ENCODE data around the gene DLGAP1. TPM values are rescaled to one million over a fixed set of nuclear protein-coding genes. Genes with fewer than 3 reads are reported as not detected.

DLGAP1 gene
- total RNA-seq, 2 experiments from 2014 or later, result 0.31 to 0.36 TPM

GRCh38 chr18:3903337-3903736 is 551.8 kb downstream of the DLGAP1 start:
- no peaks in the 10 kb centered on the region for H3K9me3 Mint-ChIP-seq
- DNase-seq, result no peak
- Histone ChIP-seq H3K27ac (ENCODE audit: low read depth in 1 of 2, low read length in 2 of 2) (no peak overlapping the region), H3K36me3 (ENCODE audit: insufficient read depth, low read length) (no peaks in the 10 kb centered on the region), H3K4me1 (ENCODE audit: insufficient read depth, low read length) (no peaks in the 10 kb centered on the region), H3K4me3 (ENCODE audit: low read length) (no peak overlapping the region), H3K27me3 (ENCODE audit: control insufficient read depth in 1 of 2, insufficient read depth in 2 of 2, low read length in 2 of 2) (no peaks in the 10 kb centered on the region), H3K9me3 (ENCODE audit: control insufficient read depth in 1 of 2, insufficient read depth in 1 of 2, low read length in 2 of 2) (peaks cover 0 to 3% of the 10 kb centered on the region in 2 experiments)
- ChIA-PET CTCF (no interaction called here), POLR2A (no interaction called here)
- no peaks in the 10 kb centered on the region for H3K4me1 Mint-ChIP-seq (ENCODE audit: low read depth)
- intact Hi-C loops (cut with DNase I, micrococcal nuclease), result no loop called here
- TF ChIP-seq CTCF (IDR thresholded peaks at IDR 0.05), result no peak
- H3K27ac Mint-ChIP-seq, result no peak overlapping the region
- no peak for ATAC-seq (ENCODE audit: poor library complexity)
- H3K4me3 Mint-ChIP-seq, result no peak overlapping the region
- no peaks in the 10 kb centered on the region for H3K36me3 Mint-ChIP-seq (ENCODE audit: low read depth)
- H3K27me3 Mint-ChIP-seq, result peaks cover 27% of the 10 kb centered on the region

GRCh38 chr18:3902676-3903075 is 552.4 kb downstream of the DLGAP1 start:
- H3K36me3 Mint-ChIP-seq (ENCODE audit: low read depth), result no peaks in the 10 kb centered on the region
- no peak for TF ChIP-seq CTCF (IDR thresholded peaks at IDR 0.05)

GRCh38 chr18:3901811-3902210 is 553.3 kb downstream of the DLGAP1 start:
- POLR2A ChIA-PET, result no interaction called here
- no peaks in the 10 kb centered on the region for H3K36me3 Mint-ChIP-seq (ENCODE audit: low read depth)
- CTCF ChIA-PET, result no interaction called here
- intact Hi-C loops (cut with DNase I, micrococcal nuclease), result no loop called here
- no peak for TF ChIP-seq CTCF (IDR thresholded peaks at IDR 0.05)
- H3K4me1 Mint-ChIP-seq (ENCODE audit: low read depth), result no peaks in the 10 kb centered on the region
- ATAC-seq (ENCODE audit: poor library complexity) (no peak), DNase-seq (no peak)
- no peaks in the 10 kb centered on the region for H3K27me3 ChIP-seq (ENCODE audit: control insufficient read depth in 1 of 2, insufficient read depth in 2 of 2, low read length in 2 of 2)
- H3K4me3 ChIP-seq (ENCODE audit: low read length), result no peak overlapping the region
- H3K27ac Mint-ChIP-seq, result no peak overlapping the region
- no peak overlapping the region for H3K27ac ChIP-seq (ENCODE audit: low read depth in 1 of 2, low read length in 2 of 2)
- no peak overlapping the region for H3K4me3 Mint-ChIP-seq
- H3K27me3 Mint-ChIP-seq, result peaks cover 32% of the 10 kb centered on the region
- H3K9me3 ChIP-seq (ENCODE audit: control insufficient read depth in 1 of 2, insufficient read depth in 1 of 2, low read length in 2 of 2), result no peaks in the 10 kb centered on the region
- no peaks in the 10 kb centered on the region for H3K4me1 ChIP-seq (ENCODE audit: insufficient read depth, low read length)
- no peaks in the 10 kb centered on the region for H3K9me3 Mint-ChIP-seq
- H3K36me3 ChIP-seq (ENCODE audit: insufficient read depth, low read length), result no peaks in the 10 kb centered on the region

More at GRCh38 chr18:3902676-3903075, 552.4 kb downstream of the DLGAP1 start:
- Mint-ChIP-seq H3K4me1 (ENCODE audit: low read depth) (no peaks in the 10 kb centered on the region), H3K9me3 (no peaks in the 10 kb centered on the region), H3K4me3 (no peak overlapping the region), H3K27me3 (peaks cover 27% of the 10 kb centered on the region), H3K27ac (no peak overlapping the region)
- H3K9me3 ChIP-seq (ENCODE audit: control insufficient read depth in 1 of 2, insufficient read depth in 1 of 2, low read length in 2 of 2), result peaks cover 0 to 2% of the 10 kb centered on the region in 2 experiments
- no peaks in the 10 kb centered on the region for H3K36me3 ChIP-seq (ENCODE audit: insufficient read depth, low read length)
- no peak for DNase-seq
- ChIA-PET CTCF (no interaction called here), POLR2A (no interaction called here)
- H3K4me1 ChIP-seq (ENCODE audit: insufficient read depth, low read length), result no peaks in the 10 kb centered on the region
- no peak overlapping the region for H3K4me3 ChIP-seq (ENCODE audit: low read length)
- ATAC-seq (ENCODE audit: poor library complexity), result no peak
- intact Hi-C loops (cut with DNase I, micrococcal nuclease), result no loop called here
- no peak overlapping the region for H3K27ac ChIP-seq (ENCODE audit: low read depth in 1 of 2, low read length in 2 of 2)
- no peaks in the 10 kb centered on the region for H3K27me3 ChIP-seq (ENCODE audit: control insufficient read depth in 1 of 2, insufficient read depth in 2 of 2, low read length in 2 of 2)

Measured in CD4-positive, alpha-beta T cell (primary cell).